Kidney capillary endothelial cell (primary cell): ENCODE data around the gene DNAI4.
A peak's percentile ranks its signal among the peaks of the same experiment; 100 is the strongest.

Source experiments
- DNase-seq: peaks from one replicate; pipeline ENCODE4 v3.0.0-alpha.2; 2018; ENCODE audit warnings: low spot score

The DNAI4 gene

GRCh38 chr1:66764994-66765578 is 159.6 kb downstream of the DNAI4 start:
- DNase-seq = peak; percentile 61
